H9 (cell line): Measurements from ENCODE around the gene RORC. TPM values are rescaled to one million over a fixed set of nuclear protein-coding genes. Genes with fewer than 3 reads are reported as not detected.

Experiments used
- DNase-seq: peaks from one replicate; pipeline ENCODE4 v3.0.0-alpha.2; 2017
- H2AFZ ChIP-seq: one replicate; pipeline ENCODE4 v1.6.1; 2013; ENCODE audit warnings: mild to moderate bottlenecking, low read length, control low read depth, moderate library complexity
- H2AK5ac ChIP-seq: 2 replicates; pipeline ENCODE4 v1.6.1; 2013; ENCODE audit warnings: low read length, control low read depth, mixed read lengths; ENCODE audit not compliant: insufficient read length
- H2BK120ac ChIP-seq: one replicate; pipeline ENCODE4 v1.6.1; 2013; ENCODE audit warnings: low read depth, mild to moderate bottlenecking, low read length, control low read depth, inconsistent platforms; ENCODE audit not compliant: poor library complexity, severe bottlenecking
- H2BK12ac ChIP-seq: 2 replicates; pipeline ENCODE4 v1.6.1; 2013; ENCODE audit warnings: low read length, control low read depth, mixed read lengths, low read depth; ENCODE audit not compliant: insufficient read length
- H2BK15ac ChIP-seq: 2 replicates; pipeline ENCODE4 v1.6.1; 2013; ENCODE audit warnings: low read depth, low read length, control low read depth
- H2BK20ac ChIP-seq: one replicate; pipeline ENCODE4 v1.6.1; 2013; ENCODE audit warnings: low read depth, mild to moderate bottlenecking, low read length, control low read depth, inconsistent platforms; ENCODE audit not compliant: poor library complexity, severe bottlenecking
- H2BK5ac ChIP-seq: 2 replicates; pipeline ENCODE4 v1.6.1; 2013; ENCODE audit warnings: low read length, control low read depth, mixed read lengths; ENCODE audit not compliant: insufficient read length
- H3K14ac ChIP-seq: 2 replicates; pipeline ENCODE4 v1.6.1; 2013; ENCODE audit warnings: low read length, control low read depth; ENCODE audit not compliant: insufficient read depth
- H3K18ac ChIP-seq: 2 replicates; pipeline ENCODE4 v1.6.1; 2013; ENCODE audit warnings: low read depth, mild to moderate bottlenecking, mixed read lengths, low read length, control low read depth; ENCODE audit not compliant: insufficient read length
- H3K23ac ChIP-seq: 2 replicates; pipeline ENCODE4 v1.6.1; 2013; ENCODE audit warnings: low read length, control low read depth, mixed read lengths, low read depth; ENCODE audit not compliant: insufficient read length
- H3K23me2 ChIP-seq: 2 replicates; pipeline ENCODE4 v1.6.1; 2013; ENCODE audit warnings: low read depth, mild to moderate bottlenecking, mixed read lengths, low read length, control low read depth; ENCODE audit not compliant: insufficient read length, poor library complexity, severe bottlenecking
- H3K27ac ChIP-seq: 2 replicates; pipeline ENCODE4 v1.5.1; 2013; ENCODE audit warnings: low read length, control low read depth, mixed read lengths, low read depth; ENCODE audit not compliant: insufficient read length
- H3K27me3 ChIP-seq: 2 replicates; pipeline ENCODE4 v1.6.1; 2013; ENCODE audit warnings: low read length, control low read depth, inconsistent platforms; ENCODE audit not compliant: insufficient read depth
- H3K4ac ChIP-seq: 2 replicates; pipeline ENCODE4 v1.6.1; 2013; ENCODE audit warnings: low read depth, mild to moderate bottlenecking, control low read depth, inconsistent platforms, low read length, moderate library complexity
- H3K4me1 ChIP-seq: 2 replicates; pipeline ENCODE4 v1.6.1; 2013; ENCODE audit warnings: low read length, control low read depth, inconsistent platforms; ENCODE audit not compliant: insufficient read depth
- H3K4me2 ChIP-seq: 2 replicates; pipeline ENCODE4 v1.6.1; 2013; ENCODE audit warnings: low read length, control low read depth, mixed read lengths; ENCODE audit not compliant: insufficient read length, insufficient read depth
- H3K56ac ChIP-seq: 2 replicates; pipeline ENCODE4 v1.6.1; 2013; ENCODE audit warnings: low read depth, mild to moderate bottlenecking, mixed read lengths, low read length, control low read depth; ENCODE audit not compliant: insufficient read length
- H3K79me1 ChIP-seq: 2 replicates; pipeline ENCODE4 v1.6.1; 2013; ENCODE audit warnings: low read depth, mild to moderate bottlenecking, moderate library complexity, low read length, control low read depth, inconsistent platforms; ENCODE audit not compliant: insufficient read depth, poor library complexity, severe bottlenecking
- H3K79me2 ChIP-seq: 2 replicates; pipeline ENCODE4 v1.6.1; 2013; ENCODE audit warnings: low read length, control low read depth, inconsistent platforms; ENCODE audit not compliant: insufficient read depth
- H3K9ac ChIP-seq: 2 replicates; pipeline ENCODE4 v1.6.1; 2013; ENCODE audit warnings: low read length, control low read depth, mixed read lengths; ENCODE audit not compliant: insufficient read length; ENCODE audit errors: extremely low read depth
- H3K9me3 ChIP-seq: one replicate; pipeline ENCODE4 v1.6.1; 2013; ENCODE audit warnings: low read depth, low read length, inconsistent platforms; ENCODE audit not compliant: control insufficient read depth
- H3T11ph ChIP-seq: one replicate; pipeline ENCODE4 v1.6.1; 2013; ENCODE audit warnings: mild to moderate bottlenecking, low read length, control low read depth, inconsistent platforms
- H4K20me1 ChIP-seq: one replicate; pipeline ENCODE4 v1.6.1; 2013; ENCODE audit not compliant: control insufficient read depth, insufficient read length, insufficient read depth
- H4K5ac ChIP-seq: 2 replicates; pipeline ENCODE4 v1.6.1; 2013; ENCODE audit warnings: low read depth, mild to moderate bottlenecking, mixed read lengths, low read length, control low read depth; ENCODE audit not compliant: insufficient read length
- H4K8ac ChIP-seq: replicated peaks from 2 replicates; pipeline ENCODE4 v1.6.1; 2013; ENCODE audit warnings: low read length, control low read depth, mixed read lengths, low read depth; ENCODE audit not compliant: insufficient read length
- H4K91ac ChIP-seq: 2 replicates; pipeline ENCODE4 v1.6.1; 2013; ENCODE audit warnings: low read depth, mild to moderate bottlenecking, moderate library complexity, mixed read lengths, low read length, control low read depth; ENCODE audit not compliant: insufficient read length
- H3K27ac Mint-ChIP-seq, 3 experiments: 2 replicates in 2 of 3; 3 replicates in 1 of 3; pipeline ENCODE4 v1.8.0; 2020 to 2021; ENCODE audit warnings: mixed read lengths in 3 of 3, mild to moderate bottlenecking in 1 of 3, moderate library complexity in 1 of 3
- H3K27me3 Mint-ChIP-seq: 2 replicates; pipeline ENCODE4 v1.8.0; 2021; ENCODE audit warnings: low read depth, mild to moderate bottlenecking, moderate library complexity, mixed read lengths
- H3K36me3 Mint-ChIP-seq, 3 experiments: 2 replicates in 2 of 3; 3 replicates in 1 of 3; pipeline ENCODE4 v1.8.0; 2020 to 2021; ENCODE audit warnings: low read depth in 3 of 3, mixed read lengths in 3 of 3; ENCODE audit not compliant: insufficient read depth in 1 of 3
- H3K4me1 Mint-ChIP-seq, 2 experiments: 2 replicates each; pipeline ENCODE4 v1.8.0; 2020; ENCODE audit warnings: mixed read lengths in 2 of 2
- H3K4me3 Mint-ChIP-seq, 2 experiments: 2 replicates in 1 of 2; 3 replicates in 1 of 2; pipeline ENCODE4 v1.8.0; 2020 to 2021; ENCODE audit warnings: mild to moderate bottlenecking in 2 of 2, mixed read lengths in 2 of 2, moderate library complexity in 1 of 2
- H3K9me3 Mint-ChIP-seq, 2 experiments: 2 replicates in 1 of 2; 3 replicates in 1 of 2; pipeline ENCODE4 v1.8.0; 2020; ENCODE audit warnings: mild to moderate bottlenecking in 2 of 2, mixed read lengths in 2 of 2, moderate library complexity in 1 of 2
- CTCF ChIP-seq: fragments of 200-600 bp; sonication (generic); conservative IDR thresholded peaks from 3 replicates; pipeline ENCODE4 v1.8.0; 2021; ENCODE audit warnings: antibody characterized with exemption, mild to moderate bottlenecking
- WGBS: extraction: QIAGEN DNeasy Blood & Tissue Kit; methylation state at CpG from one replicate; pipeline ENCODE4 v1.1.7; 2013; ENCODE audit warnings: missing lambda C conversion rate, low lambda C conversion rate, mixed read lengths; ENCODE audit not compliant: insufficient read length; ENCODE audit errors: extremely low coverage; 5-methylcytosine and 5-hydroxymethylcytosine counted together
- total RNA-seq: library from RNA; stranded (reverse); gene quantifications from 2 replicates; pipeline ENCODE4 v1.2.1, GENCODE V29; 2021

Gene RORC
- total RNA-seq, 1 experiment from 2014 or later = 0.52 TPM

GRCh38 chr1:151828921-151829320, 2.7 kb downstream of the RORC start:
- WGBS = no CpG with 5 or more reads among the region's 12 CpGs
- H2BK20ac ChIP-seq = no peak overlapping the region
- H3K4me1 Mint-ChIP-seq = peaks cover 37 to 46% of the 10 kb centered on the region in 2 experiments

More at GRCh38 chr1:151828921-151829320, 2.7 kb downstream of the RORC start:
- Histone ChIP-seq H2BK120ac (no peak overlapping the region), H4K91ac (no peak overlapping the region), H3K23ac (no peak overlapping the region), H3K18ac (no peak overlapping the region), H2BK15ac (no peak overlapping the region), H2BK5ac (no peak overlapping the region), H3K4ac (no peak overlapping the region), H3K27ac (no peak overlapping the region), H3K23me2 (no peaks in the 10 kb centered on the region), H2AK5ac (no peak overlapping the region), H3K9ac (no peak overlapping the region), H3K79me2 (no peaks in the 10 kb centered on the region), H3K9me3 (no peaks in the 10 kb centered on the region), H3K56ac (no peak overlapping the region), H3K4me2 (peak overlapping the region; percentile 11), H3K14ac (no peak overlapping the region), H3K4me1 (peaks cover 16% of the 10 kb centered on the region; the same call in 1 of the 2 replicates), H3K79me1 (no peaks in the 10 kb centered on the region), H3T11ph (no peak overlapping the region), H4K20me1 (no peaks in the 10 kb centered on the region), H2BK12ac (no peak overlapping the region), H2AFZ (no peak overlapping the region), H4K8ac (no peak overlapping the region), H3K27me3 (no peaks in the 10 kb centered on the region), H4K5ac (no peak overlapping the region)
- H3K27me3 Mint-ChIP-seq = peaks cover 5% of the 10 kb centered on the region
- peak overlapping the region in 2 of 3 experiments; percentile 44 to 98; a peak in 4 of 7 replicates for H3K27ac Mint-ChIP-seq
- H3K4me3 Mint-ChIP-seq = peak overlapping the region; percentile 47 to 63
- TF ChIP-seq CTCF = no peak
- peak; percentile 83 for DNase-seq
- H3K36me3 Mint-ChIP-seq = no peaks in the 10 kb centered on the region
- no peaks in the 10 kb centered on the region for H3K9me3 Mint-ChIP-seq
